K562 (cell line): ENCODE results near the gene BID. TPM values are rescaled to one million over a fixed set of nuclear protein-coding genes. Genes with fewer than 3 reads are reported as not detected.

ENCODE experiments used
- ATAC-seq: fragments of 200-7000 bp; cut with Tn5 transposase; 3 replicates; pipeline ENCODE4 v1.9.1; 2020; ENCODE audit warnings: moderate library complexity
- BruUV-seq: library from RNA; stranded (reverse); fragments of 400-500 nt; replicated peaks from 2 replicates; lab custom pipeline; 2021; lab: Mats Ljungman, UMichigan
- CTCF ChIA-PET: fragments of 300-600 bp; formaldehyde crosslinking; extraction: SDS; loops from one replicate; lab custom pipeline; 2021; ENCODE audit warnings: low intra/inter-chr PET ratio; lab: Yijun Ruan, JAX
- POLR2A ChIA-PET: fragments of 300-600, 350-650 bp; sonication (Branson Sonifier 250); formaldehyde crosslinking; extraction: SDS; loops from one replicate; lab custom pipeline; 2021; ENCODE audit warnings: antibody characterized with exemption, inconsistent platforms; lab: Yijun Ruan, JAX
- DNase-seq, 4 experiments: peaks; one replicate each; pipeline versions ENCODE4 v3.0.0 to v3.0.0-alpha.2; 2011 to 2018; ENCODE audit warnings: low spot score in 3 of 4, mixed read lengths in 3 of 4; ENCODE audit errors: extremely low read depth in 1 of 4
- FAIRE-seq: peaks from 2 replicates; lab custom pipeline; 2011; peaks lifted over from hg19 to GRCh38; lab: Jason Lieb, UNC
- H2AFZ ChIP-seq: 2 replicates; pipeline ENCODE4 v1.6.0; 2011; ENCODE audit warnings: low read depth, low read length, control low read depth, inconsistent platforms
- H3K27ac ChIP-seq: fragments of 200-600 bp; 3 replicates; pipeline ENCODE4 v1.8.0; 2011; ENCODE audit warnings: low read depth, mild to moderate bottlenecking, control low read depth, inconsistent platforms, low read length, moderate library complexity, mixed read lengths; ENCODE audit errors: extremely low read depth
- H3K27me3 ChIP-seq, 2 experiments: fragments of 300-600 bp in 1 of 2; 2 replicates in 1 of 2; 3 replicates in 1 of 2; pipeline versions ENCODE4 v1.6.0 to v1.8.0; 2011; ENCODE audit warnings: inconsistent platforms in 2 of 2, low read length in 2 of 2, mild to moderate bottlenecking in 1 of 2, mixed read lengths in 1 of 2, moderate library complexity in 1 of 2; ENCODE audit not compliant: control insufficient read depth in 2 of 2, insufficient read depth in 2 of 2
- H3K36me3 ChIP-seq: fragments of 300-600 bp; 3 replicates; pipeline ENCODE4 v1.8.0; 2011; ENCODE audit warnings: mild to moderate bottlenecking, low read length, inconsistent platforms; ENCODE audit not compliant: control insufficient read depth, insufficient read depth
- H3K4me1 ChIP-seq, 2 experiments: fragments of 200-600 bp in 1 of 2; replicated peaks in 1 of 2; 2 replicates in 1 of 2; 3 replicates in 1 of 2; pipeline versions ENCODE4 v1.5.1 to v1.8.0; 2011; ENCODE audit warnings: inconsistent platforms in 2 of 2, low read length in 2 of 2, mild to moderate bottlenecking in 1 of 2, mixed read lengths in 1 of 2, moderate library complexity in 1 of 2; ENCODE audit not compliant: control insufficient read depth in 2 of 2, insufficient read depth in 2 of 2
- H3K4me2 ChIP-seq: 2 replicates; pipeline ENCODE4 v1.6.1; 2011; ENCODE audit warnings: low read length, control low read depth, inconsistent platforms, mixed read lengths; ENCODE audit not compliant: insufficient read depth
- H3K4me3 ChIP-seq: fragments of 200-600 bp; sonication (generic), shearing (Covaris generic); 2 replicates; pipeline ENCODE4 v1.5.1; 2016; ENCODE audit warnings: control low read depth, inconsistent platforms
- H3K79me2 ChIP-seq: fragments of 200-600 bp; 3 replicates; pipeline ENCODE4 v1.8.0; 2011; ENCODE audit warnings: low read length, inconsistent platforms; ENCODE audit not compliant: control insufficient read depth, insufficient read depth
- H3K9ac ChIP-seq, 2 experiments: 2 replicates each; pipeline versions ENCODE4 v1.6.0 to v1.6.1; 2011; ENCODE audit warnings: low read depth in 2 of 2, low read length in 2 of 2, control low read depth in 1 of 2, inconsistent platforms in 1 of 2, mild to moderate bottlenecking in 1 of 2, mixed read lengths in 1 of 2; ENCODE audit not compliant: insufficient read depth in 1 of 2
- H3K9me1 ChIP-seq: one replicate; pipeline ENCODE4 v1.6.0; 2011; ENCODE audit warnings: inconsistent platforms, mild to moderate bottlenecking, low read length, moderate library complexity; ENCODE audit not compliant: control insufficient read depth, insufficient read depth
- H3K9me3 ChIP-seq: replicated peaks from 2 replicates; pipeline ENCODE4 v1.5.1; 2011; ENCODE audit warnings: low read depth, low read length, inconsistent platforms; ENCODE audit not compliant: control insufficient read depth, insufficient read depth
- H4K20me1 ChIP-seq: replicated peaks from 2 replicates; pipeline ENCODE4 v1.6.1; 2011; ENCODE audit warnings: low read length, inconsistent platforms, mixed read lengths; ENCODE audit not compliant: control insufficient read depth, insufficient read depth
- EGR1 ChIP-seq: fragments of 450-650 bp; conservative IDR thresholded peaks from 2 replicates; pipeline ENCODE4 v1.6.1; 2017; ENCODE audit warnings: mild to moderate bottlenecking
- EHMT2 ChIP-seq: fragments of 450-650 bp; IDR thresholded peaks from 2 replicates; pipeline ENCODE4 v1.6.1; 2018; ENCODE audit warnings: antibody characterized with exemption
- PHF21A ChIP-seq: fragments of 450-650 bp; IDR thresholded peaks from 2 replicates; pipeline ENCODE4 v1.6.1; 2017; ENCODE audit warnings: low read depth, borderline replicate concordance
- TSC22D4 ChIP-seq: fragments of 450-650 bp; IDR thresholded peaks from 2 replicates; pipeline ENCODE4 v1.6.1; 2016; ENCODE audit warnings: missing genetic modification characterization, missing biosample characterization, control low read depth
- USF2 ChIP-seq: sonication (generic); formaldehyde crosslinking; IDR thresholded peaks from 2 replicates; pipeline ENCODE4 v1.5.0; 2020; ENCODE audit warnings: missing genetic modification reagents
- ZNF431 ChIP-seq: sonication (generic); formaldehyde crosslinking; IDR thresholded peaks from 2 replicates; pipeline ENCODE4 v1.8.0; 2022; ENCODE audit warnings: mild to moderate bottlenecking, missing genetic modification reagents
- WGBS: fragments of 100-300 bp; shearing (Covaris generic); methylation state at CpG from one replicate; pipeline ENCODE4 v1.1.6; 2016; ENCODE audit warnings: low coverage, mixed read lengths; ENCODE audit not compliant: insufficient coverage; ENCODE audit errors: missing lambda C conversion rate; 5-methylcytosine and 5-hydroxymethylcytosine counted together
- in situ Hi-C: fragments of 300-500 bp; cut with MboI; formaldehyde crosslinking; loops from 4 replicates; pipeline ENCODE4 v1.15.0; 2018; ENCODE audit warnings: inconsistent platforms, mixed read lengths
- intact Hi-C: fragments of 100-400 bp; cut with micrococcal nuclease; formaldehyde crosslinking; loops from 2 replicates; pipeline ENCODE4 v1.14.2; 2022
- polyA plus RNA-seq, 8 experiments: library from polyadenylated mRNA; depleted of rRNA in 4 of 8; stranded (reverse) in 5 of 8; unstranded in 3 of 8; fragments of >200 nt; fragmentation: Nextera tagmentation in 2 of 8; fragmentation: Illumina TruSeq in 1 of 8; extraction: Ambion mirVana in 2 of 8; extraction: Trizol in 1 of 8; gene quantifications; 2 replicates each; pipeline versions ENCODE4 v1.2.1 to v1.2.3, GENCODE V29; 2011 to 2014; ENCODE audit warnings: inconsistent platforms in 1 of 8, missing spikeins in 1 of 8
- total RNA-seq, 7 experiments: library from RNA; depleted of rRNA in 6 of 7; stranded (reverse); fragments of >200 nt in 6 of 7; fragmentation: Illumina TruSeq in 2 of 7; extraction: Trizol in 2 of 7; gene quantifications; 2 replicates each; pipeline versions ENCODE4 v1.2.1 to v1.2.3, GENCODE V29; 2011 to 2021; ENCODE audit warnings: low replicate concordance in 1 of 7
- TF ChIP-seq, protein P1 (sequence below): fragments of 200-800 bp; sonication (Bioruptor generic); IDR thresholded peaks from 2 replicates; pipeline ENCODE4 v1.6.1; 2017; ENCODE audit warnings: missing genetic modification characterization, missing compliant biosample characterization

Gene BID
- total and polyA plus RNA-seq, 9 of the 15 experiments (the other 6 are each of a cell fraction or from before 2014, with no cell fraction given): 5.2 to 209 (median 63.7) TPM

DNA sequence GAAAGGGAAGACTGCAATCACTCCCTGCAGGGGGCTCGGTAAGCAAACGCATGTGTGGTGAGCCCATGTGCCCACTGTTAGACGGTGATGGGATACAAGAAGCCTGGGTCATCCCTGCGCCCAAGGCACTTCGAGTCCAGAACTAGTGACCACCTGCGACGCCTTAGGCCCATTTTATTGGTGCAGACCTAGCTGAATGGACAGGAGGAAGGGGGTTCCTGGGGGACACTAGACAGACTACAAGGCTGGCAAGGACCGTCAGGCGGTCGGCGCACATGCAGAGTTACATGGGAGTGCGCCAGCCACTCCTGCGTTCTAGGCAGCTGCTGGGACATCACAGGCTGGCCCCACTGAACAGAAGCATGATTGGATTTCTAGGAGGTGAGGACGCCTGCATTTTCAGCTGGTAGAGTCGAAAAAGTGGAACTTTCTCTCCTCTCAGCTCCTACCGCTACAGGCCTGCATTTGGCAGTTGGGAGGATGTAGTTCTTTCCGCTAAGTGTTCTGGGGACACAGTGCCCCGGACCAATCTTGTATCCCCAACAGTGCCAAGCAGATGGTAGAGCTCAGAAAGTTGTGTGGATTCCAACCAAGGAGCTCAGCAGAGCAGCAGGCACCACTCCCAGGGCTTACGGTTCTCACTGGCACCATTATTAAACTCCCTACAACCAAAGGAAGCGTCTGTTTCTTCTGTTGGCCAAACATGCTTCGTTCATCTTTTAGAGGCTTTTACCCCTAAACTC lies 35.7 kb downstream of the BID start:
- H3K4me2 ChIP-seq: no peak overlapping the region
- intact Hi-C loops (no loop called here), in situ Hi-C loops (loop anchor here (10.0 kb wide), 1 partner anchor 184 kb away; no protein-coding TSS in a partner anchor)
- H3K9me3 ChIP-seq: no peaks in the 10 kb centered on the region
- ATAC-seq (no peak), DNase-seq (no peak), FAIRE-seq (no peak)
- no peak for TF ChIP-seq EGR1
- TF ChIP-seq EHMT2: no peak
- no peak for TF ChIP-seq TSC22D4 (tag)
- no peak for TF ChIP-seq ZNF431 (CRISPR knock-in tag)
- TF ChIP-seq PHF21A: no peak
- TF ChIP-seq USF2 (CRISPR knock-in tag): no peak
- TF ChIP-seq, protein P1, sequence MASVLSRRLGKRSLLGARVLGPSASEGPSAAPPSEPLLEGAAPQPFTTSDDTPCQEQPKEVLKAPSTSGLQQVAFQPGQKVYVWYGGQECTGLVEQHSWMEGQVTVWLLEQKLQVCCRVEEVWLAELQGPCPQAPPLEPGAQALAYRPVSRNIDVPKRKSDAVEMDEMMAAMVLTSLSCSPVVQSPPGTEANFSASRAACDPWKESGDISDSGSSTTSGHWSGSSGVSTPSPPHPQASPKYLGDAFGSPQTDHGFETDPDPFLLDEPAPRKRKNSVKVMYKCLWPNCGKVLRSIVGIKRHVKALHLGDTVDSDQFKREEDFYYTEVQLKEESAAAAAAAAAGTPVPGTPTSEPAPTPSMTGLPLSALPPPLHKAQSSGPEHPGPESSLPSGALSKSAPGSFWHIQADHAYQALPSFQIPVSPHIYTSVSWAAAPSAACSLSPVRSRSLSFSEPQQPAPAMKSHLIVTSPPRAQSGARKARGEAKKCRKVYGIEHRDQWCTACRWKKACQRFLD (CRISPR knock-in tag): no peak
- 93% methylated on average over 21 of the region's 21 CpGs for WGBS
- H3K36me3 ChIP-seq: peaks cover 62% of the 10 kb centered on the region
- H2AFZ ChIP-seq: no peak overlapping the region
- ChIA-PET POLR2A (interaction anchor here (1.0 kb wide), 1 partner anchor 35 kb away, joined by 3 read pairs; no protein-coding TSS in a partner anchor), CTCF (no interaction called here)
- H3K9me1 ChIP-seq: peaks cover 2% of the 10 kb centered on the region
- H3K27me3 ChIP-seq: no peaks in the 10 kb centered on the region
- BruUV-seq: no TSS peak
- no peak overlapping the region for H3K27ac ChIP-seq
- H3K79me2 ChIP-seq: no peaks in the 10 kb centered on the region
- peaks cover 8% of the 10 kb centered on the region; the same call in 1 of the 2 replicates for H4K20me1 ChIP-seq
- no peak overlapping the region for H3K9ac ChIP-seq
- H3K4me1 ChIP-seq: peaks cover 0 to 9% of the 10 kb centered on the region in 2 experiments; a peak in 2 of 5 replicates
- H3K4me3 ChIP-seq: no peak overlapping the region
